Parathyroid adenoma (tissue), 2 donors: Measurements from ENCODE around the gene SPATA13.
"Not testable (repeated sequence)": the region's sequence is repeated elsewhere in the genome, so short reads cannot be mapped to it uniquely, and the experiment has no call there.

Experiments
- H2AFZ ChIP-seq: fragments of 300-600 bp; sonication (generic); one replicate; pipeline ENCODE4 v1.7.0; 2017; ENCODE audit warnings: antibody characterized with exemption, mild to moderate bottlenecking
- H3K27ac ChIP-seq: fragments of 300-600 bp; sonication (generic); one replicate; pipeline ENCODE4 v1.7.0; 2017
- H3K27me3 ChIP-seq: fragments of 300-600 bp; sonication (generic); one replicate; pipeline ENCODE4 v1.7.0; 2017; ENCODE audit warnings: low read length; ENCODE audit not compliant: control insufficient read depth, insufficient read depth
- H3K36me3 ChIP-seq: fragments of 300-600 bp; sonication (generic); one replicate; pipeline ENCODE4 v1.7.0; 2017; ENCODE audit warnings: low read length; ENCODE audit not compliant: control insufficient read depth, insufficient read depth
- H3K4me1 ChIP-seq: fragments of 300-600 bp; sonication (generic); one replicate; pipeline ENCODE4 v1.7.0; 2017; ENCODE audit warnings: control low read depth
- H3K4me2 ChIP-seq: fragments of 300-600 bp; sonication (generic); one replicate; pipeline ENCODE4 v1.7.0; 2017; ENCODE audit warnings: low read length
- H3K4me3 ChIP-seq: fragments of 300-600 bp; sonication (generic); one replicate; pipeline ENCODE4 v1.7.0; 2017; ENCODE audit warnings: low read depth, low read length
- H3K79me2 ChIP-seq: fragments of 300-600 bp; sonication (generic); one replicate; pipeline ENCODE4 v1.7.0; 2017; ENCODE audit warnings: control low read depth
- H3K9ac ChIP-seq: fragments of 300-600 bp; sonication (generic); one replicate; pipeline ENCODE4 v1.7.0; 2017; ENCODE audit warnings: mild to moderate bottlenecking
- H3K9me3 ChIP-seq: fragments of 300-600 bp; sonication (generic); one replicate; pipeline ENCODE4 v1.7.0; 2017; ENCODE audit warnings: low read length; ENCODE audit not compliant: control insufficient read depth
- CTCF ChIP-seq: fragments of 300-600 bp; sonication (generic); IDR thresholded peaks from one replicate; pipeline ENCODE4 v1.7.0; 2017; ENCODE audit warnings: antibody characterized with exemption, mild to moderate bottlenecking
- donor health status: primary hyperparathyroidism.

The SPATA13 gene

GRCh38 chr13:24213932-24214331 lies 53.4 kb downstream of the SPATA13 start:
- no peak overlapping the region for H3K27ac ChIP-seq
- no peaks in the 10 kb centered on the region for H3K79me2 ChIP-seq
- no peak overlapping the region for H3K4me3 ChIP-seq
- H3K4me2 ChIP-seq, result no peak overlapping the region
- no peak overlapping the region for H3K9ac ChIP-seq
- no peaks in the 10 kb centered on the region for H3K36me3 ChIP-seq
- TF ChIP-seq CTCF, result no peak
- no peak overlapping the region for H2AFZ ChIP-seq
- H3K4me1 ChIP-seq, result peaks cover 7% of the 10 kb centered on the region
- no peaks in the 10 kb centered on the region for H3K9me3 ChIP-seq
- no peaks in the 10 kb centered on the region for H3K27me3 ChIP-seq

- no peaks in the 10 kb centered on the region for H3K27me3 ChIP-seq
- H3K4me1 ChIP-seq, result peaks cover 7% of the 10 kb centered on the region
- no peak overlapping the region for H3K4me2 ChIP-seq
- H3K9me3 ChIP-seq, result no peaks in the 10 kb centered on the region
- no peak for TF ChIP-seq CTCF
- no peak overlapping the region for H3K9ac ChIP-seq
- no peak overlapping the region for H2AFZ ChIP-seq
- no peaks in the 10 kb centered on the region for H3K36me3 ChIP-seq
- H3K4me3 ChIP-seq, result no peak overlapping the region
- no peak overlapping the region for H3K27ac ChIP-seq
- H3K79me2 ChIP-seq, result no peaks in the 10 kb centered on the region
Measured at GRCh38 chr13:24214528-24214927, 54.0 kb downstream of the SPATA13 start.

- Histone ChIP-seq H3K9ac (no peak overlapping the region), H3K4me1 (peaks cover 9% of the 10 kb centered on the region), H3K9me3 (no peaks in the 10 kb centered on the region), H2AFZ (no peak overlapping the region), H3K79me2 (no peaks in the 10 kb centered on the region), H3K36me3 (no peaks in the 10 kb centered on the region), H3K27me3 (no peaks in the 10 kb centered on the region), H3K27ac (no peak overlapping the region), H3K4me3 (no peak overlapping the region), H3K4me2 (no peak overlapping the region)
- TF ChIP-seq CTCF, result no peak
Measured at GRCh38 chr13:24215126-24215525, 54.6 kb downstream of the SPATA13 start.

GRCh38 chr13:24215732-24216131 lies 55.2 kb downstream of the SPATA13 start:
- Histone ChIP-seq H3K4me2 (no peak overlapping the region), H3K4me1 (peaks cover 9% of the 10 kb centered on the region), H3K4me3 (no peak overlapping the region), H3K9ac (no peak overlapping the region), H3K27me3 (no peaks in the 10 kb centered on the region), H2AFZ (no peak overlapping the region), H3K9me3 (no peaks in the 10 kb centered on the region), H3K27ac (no peak overlapping the region), H3K79me2 (no peaks in the 10 kb centered on the region), H3K36me3 (no peaks in the 10 kb centered on the region)
- TF ChIP-seq CTCF, result no peak

- Histone ChIP-seq H3K9me3 (no peaks in the 10 kb centered on the region), H3K4me2 (no peak overlapping the region), H3K27me3 (no peaks in the 10 kb centered on the region), H3K4me3 (no peak overlapping the region), H3K9ac (no peak overlapping the region), H3K79me2 (no peaks in the 10 kb centered on the region), H2AFZ (no peak overlapping the region), H3K4me1 (peaks cover 9% of the 10 kb centered on the region), H3K27ac (no peak overlapping the region), H3K36me3 (no peaks in the 10 kb centered on the region)
- no peak for TF ChIP-seq CTCF
Measured at GRCh38 chr13:24216176-24216575, 55.7 kb downstream of the SPATA13 start.

- H3K27ac ChIP-seq, H3K79me2 ChIP-seq, H3K27me3 ChIP-seq, H3K36me3 ChIP-seq, H3K9ac ChIP-seq, H3K4me3 ChIP-seq, H3K9me3 ChIP-seq, H3K4me2 ChIP-seq, H3K4me1 ChIP-seq, H2AFZ ChIP-seq: not testable (repeated sequence)
Measured at GRCh38 chr13:24216779-24217178, 56.3 kb downstream of the SPATA13 start.
